Stimulated activated CD8-positive, alpha-beta memory T cell treated with anti-CD3 and anti-CD28 coated beads, Interleukin-2, amount 100 ng/mL, for 48 hours (primary cell): ENCODE results near the gene IL36B.

Experiments
- DNase-seq, 2 donors: peaks; one replicate each; pipeline ENCODE4 v3.0.0-alpha.2; 2020; ENCODE audit warnings: low read depth in 2 of 2

Gene IL36B

DNA sequence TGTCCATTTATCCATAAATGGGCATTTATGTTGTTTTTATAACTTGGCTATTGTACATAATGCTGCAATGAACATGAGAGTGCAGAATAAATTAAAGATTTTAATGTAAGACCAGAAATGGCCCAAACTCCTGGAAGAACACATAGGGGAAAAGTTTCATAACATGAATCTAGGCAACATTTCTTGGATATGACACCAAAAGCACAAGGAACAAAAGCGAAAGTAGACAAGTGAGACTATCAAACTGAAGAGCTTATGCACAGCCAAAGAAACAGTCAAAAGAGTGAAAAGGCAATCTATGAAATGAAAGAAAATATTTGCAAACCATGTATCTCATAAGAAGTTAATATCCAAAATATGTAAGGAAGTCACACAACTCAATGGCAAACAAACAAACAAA is 41.6 kb downstream of the IL36B start:
- DNase-seq = no peak

GRCh38 chr2:113010088-113010487 is 42.6 kb downstream of the IL36B start:
- no peak for DNase-seq

GRCh38 chr2:113009622-113010021 is 43.0 kb downstream of the IL36B start:
- DNase-seq = no peak

DNA sequence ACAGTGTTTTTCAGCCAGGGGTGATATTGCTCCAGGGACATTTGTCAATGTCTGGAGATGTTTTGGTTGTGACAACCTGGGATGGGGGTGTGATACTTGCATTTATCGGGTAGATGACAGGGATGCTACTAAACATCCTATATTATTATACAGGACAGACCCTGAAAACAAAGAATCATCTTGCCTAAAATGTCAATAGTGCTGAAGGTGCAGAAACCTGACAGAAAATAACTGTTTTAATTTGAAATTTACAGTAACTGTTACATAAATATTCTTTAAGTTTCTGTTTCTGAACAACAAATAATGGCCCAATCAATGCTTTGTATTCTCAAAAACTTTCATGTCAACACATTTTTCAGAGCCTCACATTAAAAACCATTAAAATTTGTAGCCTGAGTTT is 45.4 kb downstream of the IL36B start:
- no peak for DNase-seq

- DNase-seq = no peak
These were observed 47.6 kb downstream of the IL36B start, which contains the start of gene IL36A for GRCh38 chr2:113005030-113005509. TSS of gene IL36A (plus strand) at chr2:113005459. CDS start at chr2:113005872, 413 bp downstream.

- DNase-seq = no peak
These were observed 50.0 kb downstream of the IL36B start for GRCh38 chr2:113002677-113003076.

DNA sequence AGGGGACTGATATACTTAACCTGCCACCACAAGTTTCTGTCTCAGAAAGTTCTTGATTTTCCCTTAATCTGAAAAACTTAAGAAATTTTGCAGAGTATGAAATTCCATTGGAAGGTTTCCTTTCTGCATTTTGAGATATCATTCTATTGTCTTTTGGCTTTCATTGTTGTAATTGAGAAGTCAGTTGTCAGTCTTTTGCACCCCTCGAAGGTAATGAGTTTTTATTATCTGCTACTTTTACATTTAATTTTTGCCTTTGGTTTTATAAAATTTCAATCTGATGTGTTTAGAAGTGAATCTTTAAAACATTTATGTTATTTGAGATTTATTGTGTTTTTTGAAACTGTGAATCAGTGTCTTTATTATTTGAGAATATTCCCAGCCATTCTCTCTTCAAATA is 52.2 kb downstream of the IL36B start:
- DNase-seq = no peak

DNA sequence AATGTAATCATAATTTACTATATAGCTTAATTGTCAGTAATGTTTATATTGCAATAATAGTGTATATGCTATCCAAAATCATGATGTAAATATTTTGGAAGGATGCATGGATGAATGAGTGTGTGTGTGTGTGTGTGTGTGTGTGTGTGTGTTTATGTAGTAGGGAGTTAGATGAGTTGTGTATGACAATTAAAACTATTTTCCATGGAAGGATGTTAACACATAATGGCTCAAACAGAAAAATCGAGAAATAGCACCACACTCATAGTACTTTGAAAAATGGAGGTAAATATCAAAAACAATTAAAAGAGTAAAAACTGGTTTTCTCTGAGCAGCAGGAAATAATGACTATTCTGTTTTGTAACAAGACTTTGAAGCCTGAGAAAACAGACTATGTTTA is 55.5 kb downstream of the IL36B start:
- DNase-seq = no peak

- peak; percentile 18 to 33 for DNase-seq
These were observed 56.0 kb downstream of the IL36B start for GRCh38 chr2:112996635-112997034.

DNA sequence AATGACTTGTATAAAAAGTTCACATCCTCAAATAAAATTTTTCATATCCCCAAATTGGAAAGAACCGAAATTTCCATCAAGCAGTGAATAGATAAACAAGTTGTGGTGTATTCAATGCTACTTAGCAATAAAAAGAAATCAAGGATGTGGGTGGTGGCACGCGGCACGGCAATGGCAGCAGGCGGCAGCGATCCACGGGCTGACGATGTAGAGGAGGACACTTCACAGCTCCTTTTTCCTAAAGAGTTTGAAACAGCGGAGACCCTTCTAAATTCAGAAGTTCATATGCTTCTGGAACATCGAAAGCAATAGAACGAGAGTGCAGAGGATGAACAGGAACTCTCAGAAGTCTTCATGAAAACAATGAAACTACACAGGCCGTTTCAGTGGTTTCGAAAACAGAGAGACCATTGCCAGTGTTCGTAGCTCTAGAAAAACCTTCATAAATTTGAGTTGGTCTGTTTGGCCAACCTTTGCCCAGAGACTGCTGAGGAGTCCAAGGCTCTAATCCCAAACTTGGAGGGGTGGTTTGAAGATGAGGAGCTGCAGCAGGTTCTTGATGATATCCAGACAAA is 57.2 kb downstream of the IL36B start:
- DNase-seq = no peak

GRCh38 chr2:112994648-112995047 is 58.0 kb downstream of the IL36B start:
- DNase-seq = no peak

- DNase-seq = no peak
These were observed 58.8 kb downstream of the IL36B start for GRCh38 chr2:112993831-112994230.

DNA sequence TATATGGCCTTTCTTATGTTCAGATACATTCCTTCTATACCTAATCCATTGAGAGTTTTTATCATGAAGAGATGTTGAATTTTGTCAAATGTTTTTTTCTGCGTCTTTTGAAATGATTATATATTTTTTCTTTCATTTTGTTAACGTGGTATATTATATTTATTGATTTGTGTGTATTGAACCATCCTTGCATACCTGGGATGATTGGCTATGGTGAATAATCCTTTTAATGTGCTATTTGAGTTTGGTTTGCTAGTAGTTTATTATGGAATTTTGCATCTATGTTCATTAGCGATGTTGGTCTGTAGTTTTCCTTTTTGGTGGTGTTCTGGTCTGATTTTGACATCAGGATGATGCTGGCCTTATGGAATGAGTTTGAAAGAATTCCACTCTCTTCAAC is 63.1 kb downstream of the IL36B start:
- no peak for DNase-seq

- DNase-seq = no peak
These were observed 67.6 kb downstream of the IL36B start for GRCh38 chr2:112985090-112985489.

GRCh38 chr2:112980537-112980936 is 72.1 kb downstream of the IL36B start:
- no peak for DNase-seq

DNA sequence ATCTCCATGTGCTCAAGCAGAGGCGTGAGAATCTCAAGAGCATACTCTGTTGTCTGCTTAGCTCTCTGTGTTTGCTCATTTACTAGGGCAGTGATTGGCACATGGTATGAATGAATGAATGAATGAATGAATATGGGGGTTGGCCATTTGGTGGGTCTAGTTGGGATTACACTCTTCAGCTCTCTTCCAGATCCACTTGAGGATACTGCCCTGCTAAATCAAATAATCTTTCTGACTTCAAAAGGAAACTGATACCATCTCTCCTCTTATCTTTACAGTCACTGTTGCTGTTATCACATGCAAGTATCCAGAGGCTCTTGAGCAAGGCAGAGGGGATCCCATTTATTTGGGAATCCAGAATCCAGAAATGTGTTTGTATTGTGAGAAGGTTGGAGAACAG is 72.9 kb downstream of the IL36B start:
- DNase-seq = no peak

- DNase-seq = no peak
These were observed 75.1 kb downstream of the IL36B start, which contains the start of gene IL36G for GRCh38 chr2:112977559-112978056. TSS of gene IL36G (plus strand) at chr2:112978006. CDS start at chr2:112978639, 633 bp downstream.
